ENCODE measurements around the gene TNFRSF1A.
A peak's percentile ranks its signal among the peaks of the same experiment; 100 is the strongest.

The TNFRSF1A gene

GRCh38 chr12:6323340-6323994 lies 18.4 kb downstream of the TNFRSF1A start:
- DNase-seq (ENCODE audit: low spot score): peak; percentile 84

- DNase-seq (ENCODE audit: low spot score): no peak
These were observed 18.9 kb downstream of the TNFRSF1A start for GRCh38 chr12:6322969-6323339.

- DNase-seq (ENCODE audit: low spot score): no peak
These were observed 19.5 kb downstream of the TNFRSF1A start for GRCh38 chr12:6322352-6322751.

- DNase-seq (ENCODE audit: low spot score): no peak
These were observed 20.0 kb downstream of the TNFRSF1A start for GRCh38 chr12:6321905-6322304.

- DNase-seq (ENCODE audit: low spot score): no peak
These were observed 22.4 kb downstream of the TNFRSF1A start for GRCh38 chr12:6319446-6319845.

GRCh38 chr12:6318440-6318879 lies 23.4 kb downstream of the TNFRSF1A start:
- no peak for DNase-seq (ENCODE audit: low spot score)

- no peak for DNase-seq (ENCODE audit: low spot score)
These were observed 24.0 kb downstream of the TNFRSF1A start for GRCh38 chr12:6317693-6318439.

GRCh38 chr12:6316921-6317692 lies 24.8 kb downstream of the TNFRSF1A start:
- no peak for DNase-seq (ENCODE audit: low spot score)

- no peak for DNase-seq (ENCODE audit: low spot score)
These were observed 25.9 kb downstream of the TNFRSF1A start for GRCh38 chr12:6315704-6316597.

- no peak for DNase-seq (ENCODE audit: low spot score)
These were observed 26.7 kb downstream of the TNFRSF1A start for GRCh38 chr12:6315184-6315583.

GRCh38 chr12:6314776-6315175 lies 27.1 kb downstream of the TNFRSF1A start:
- no peak for DNase-seq (ENCODE audit: low spot score)

GRCh38 chr12:6313326-6313940 lies 28.4 kb downstream of the TNFRSF1A start:
- DNase-seq (ENCODE audit: low spot score): no peak

- DNase-seq (ENCODE audit: low spot score): no peak
These were observed 29.1 kb downstream of the TNFRSF1A start for GRCh38 chr12:6312529-6313325.

GRCh38 chr12:6311822-6312528 lies 29.9 kb downstream of the TNFRSF1A start:
- DNase-seq (ENCODE audit: low spot score): no peak

GRCh38 chr12:6310771-6311610 lies 30.9 kb downstream of the TNFRSF1A start:
- DNase-seq (ENCODE audit: low spot score): no peak

- DNase-seq (ENCODE audit: low spot score): no peak
These were observed 34.3 kb downstream of the TNFRSF1A start for GRCh38 chr12:6307529-6307928.

- no peak for DNase-seq (ENCODE audit: low spot score)
These were observed 35.2 kb downstream of the TNFRSF1A start for GRCh38 chr12:6306599-6307220.

- DNase-seq (ENCODE audit: low spot score): no peak
These were observed 35.7 kb downstream of the TNFRSF1A start for GRCh38 chr12:6306151-6306550.

GRCh38 chr12:6303071-6303470 lies 38.8 kb downstream of the TNFRSF1A start:
- DNase-seq (ENCODE audit: low spot score): no peak
